ENCODE measurements around the gene TOR1AIP2. TPM values are rescaled to one million over a fixed set of nuclear protein-coding genes. Genes with fewer than 3 reads are reported as not detected.

Gene TOR1AIP2
- total RNA-seq, 4 donors from 2014 or later, result 70.1 to 115 (median 86.9) TPM

- Histone ChIP-seq H3K27me3 (no peaks in the 10 kb centered on the region), H3K4me3 (replicated peaks in 1 of 3) (no peak overlapping the region), H3K27ac (no peak overlapping the region), H3K4me1 (peaks cover 15 to 40% of the 10 kb centered on the region in 2 donors), H3K36me3 (no peaks in the 10 kb centered on the region), H3K9me3 (no peaks in the 10 kb centered on the region)
- no peak for DNase-seq
- TF ChIP-seq CTCF (IDR thresholded peaks at IDR 0.05), result no peak
- intact Hi-C loops (cut with DNase I), result loop anchor here (5.0 to 10.0 kb wide), 3 partner anchors 65 to 295 kb away; partner anchors contain the start of gene CEP350
- 82 to 91% methylated on average over 2 of the region's 2 CpGs for WGBS, 2 donors
These were observed 2.2 kb upstream of the TOR1AIP2 start for GRCh38 chr1:179879797-179880196.

GRCh38 chr1:179876300-179876715, 1.3 kb downstream of the TOR1AIP2 start:
- Histone ChIP-seq H3K27me3 (no peaks in the 10 kb centered on the region), H3K4me3 (replicated peaks in 1 of 3) (peak overlapping the region in 1 of 3 donors; percentile 12), H3K4me1 (peaks cover 27 to 45% of the 10 kb centered on the region in 2 donors), H3K9me3 (no peaks in the 10 kb centered on the region), H3K36me3 (peaks cover 0 to 3% of the 10 kb centered on the region in 2 donors), H3K27ac (peak overlapping the region; percentile 51 to 64 (median 57))
- intact Hi-C loops (cut with DNase I), result loop anchor here (10.0 kb wide), 2 partner anchors 62 to 298 kb away; no protein-coding TSS in a partner anchor
- TF ChIP-seq POLR2A (IDR thresholded peaks at IDR 0.05) (no peak), CTCF (IDR thresholded peaks at IDR 0.05) (no peak)
- DNase-seq, result no peak
- WGBS, 2 donors, result 31 to 44% methylated on average over 3 of the region's 3 CpGs

- Histone ChIP-seq H3K27ac (peak overlapping the region; percentile 16 to 64 (median 51)), H3K27me3 (no peaks in the 10 kb centered on the region), H3K4me3 (replicated peaks in 1 of 3) (no peak overlapping the region), H3K36me3 (peaks cover 0 to 3% of the 10 kb centered on the region in 2 donors), H3K9me3 (no peaks in the 10 kb centered on the region), H3K4me1 (peaks cover 30 to 45% of the 10 kb centered on the region in 2 donors)
- intact Hi-C loops (cut with DNase I), result loop anchor here (10.0 kb wide), 2 partner anchors 61 to 299 kb away; no protein-coding TSS in a partner anchor
- 81 to 84% methylated on average over 4 of the region's 4 CpGs for WGBS, 2 donors
- no peak for TF ChIP-seq CTCF (IDR thresholded peaks at IDR 0.05)
- no peak for TF ChIP-seq POLR2A (IDR thresholded peaks at IDR 0.05)
- DNase-seq, result no peak
These were observed 1.9 kb downstream of the TOR1AIP2 start for GRCh38 chr1:179875596-179876299.

- intact Hi-C loops (cut with DNase I), result loop anchor here (10.0 kb wide), 2 partner anchors 59 to 301 kb away; no protein-coding TSS in a partner anchor
- Histone ChIP-seq H3K27ac (no peak overlapping the region), H3K4me3 (replicated peaks in 1 of 3) (no peak overlapping the region), H3K9me3 (no peaks in the 10 kb centered on the region), H3K4me1 (peaks cover 32 to 43% of the 10 kb centered on the region in 2 donors), H3K36me3 (peaks cover 0 to 10% of the 10 kb centered on the region in 2 donors), H3K27me3 (no peaks in the 10 kb centered on the region)
- DNase-seq, result no peak
- no peak for TF ChIP-seq CTCF (IDR thresholded peaks at IDR 0.05)
- no peak for TF ChIP-seq POLR2A (IDR thresholded peaks at IDR 0.05)
- WGBS, 2 donors, result 94 to 97% methylated on average over 2 of the region's 2 CpGs
These were observed 4.2 kb downstream of the TOR1AIP2 start for GRCh38 chr1:179873438-179873851.

- DNase-seq, result peak in 1 of 2 donors; percentile 6
- Histone ChIP-seq H3K27me3 (no peaks in the 10 kb centered on the region), H3K4me3 (replicated peaks in 1 of 3) (no peak overlapping the region), H3K36me3 (peaks cover 0 to 12% of the 10 kb centered on the region in 2 donors), H3K9me3 (no peaks in the 10 kb centered on the region), H3K27ac (no peak overlapping the region), H3K4me1 (peaks cover 32 to 43% of the 10 kb centered on the region in 2 donors)
- 59 to 63% methylated on average over 5 of the region's 5 CpGs for WGBS, 2 donors
- TF ChIP-seq CTCF (IDR thresholded peaks at IDR 0.05) (no peak), POLR2A (IDR thresholded peaks at IDR 0.05) (no peak)
- intact Hi-C loops (cut with DNase I), result loop anchor here (10.0 kb wide), 2 partner anchors 58 to 302 kb away; no protein-coding TSS in a partner anchor
These were observed 5.0 kb downstream of the TOR1AIP2 start for GRCh38 chr1:179872558-179872957.

Data from thyroid gland (tissue), 4 donors.